HG03439 (cell line): ENCODE results near the gene GAB4.
A peak's percentile ranks its signal among the peaks of the same experiment; 100 is the strongest.
"Not testable (repeated sequence)": the region's sequence is repeated elsewhere in the genome, so short reads cannot be mapped to it uniquely, and the experiment has no call there.

Experiments
- ATAC-seq: cut with Tn5 transposase; IDR thresholded peaks from one replicate; pipeline ENCODE4 v1.9.1; 2021; ENCODE audit warnings: mild to moderate bottlenecking, moderate library complexity; ENCODE audit not compliant: unreplicated experiment

GAB4 gene

DNA sequence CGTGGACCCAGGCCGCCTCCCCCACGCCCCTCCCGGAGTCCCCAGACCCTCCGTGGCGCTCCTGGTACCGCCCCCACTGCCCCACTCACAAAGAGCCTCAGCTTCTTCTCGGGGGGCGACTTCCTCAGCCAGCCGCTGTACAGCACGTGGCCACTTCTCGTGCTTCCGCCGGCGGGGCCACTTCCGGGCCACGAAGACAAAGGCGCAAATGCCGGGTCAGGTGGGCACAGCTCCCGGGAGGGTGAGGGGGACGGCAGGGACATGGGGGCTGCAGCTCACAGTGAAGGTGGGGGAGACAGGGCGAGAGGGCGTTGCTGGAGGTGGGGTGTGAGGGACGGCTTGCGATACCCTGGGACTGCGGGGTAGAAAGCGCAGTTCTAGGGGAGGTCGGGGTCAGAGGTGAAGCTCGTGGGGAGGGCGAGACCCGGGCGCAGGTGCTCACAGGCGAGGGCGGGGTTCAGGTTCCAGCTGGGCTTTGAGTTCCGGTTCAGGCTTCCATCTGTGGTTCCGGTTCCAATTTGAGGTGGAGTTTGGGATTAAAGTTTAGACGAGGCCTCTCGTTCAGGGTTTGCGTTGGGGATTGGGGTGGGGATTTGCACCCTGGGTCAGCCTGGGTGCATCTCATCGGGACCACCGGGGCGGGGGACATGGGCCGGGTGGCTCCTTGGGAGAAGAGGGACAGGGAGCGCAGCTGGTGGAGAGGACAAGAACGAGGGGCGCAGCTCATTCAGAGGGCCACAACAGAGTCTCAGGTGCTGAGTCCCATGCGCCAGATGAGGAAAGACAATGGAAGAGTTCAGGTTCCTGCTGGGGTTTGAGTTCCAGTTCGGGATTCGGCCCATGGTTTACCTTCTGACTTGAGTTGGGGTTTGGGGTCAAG, at the start of gene GAB4:
Gene GAB4 (minus strand): TSS at position 371 of the 880 bp plus-strand sequence. CDS start 108 bp downstream, at position 263.
- no peak for ATAC-seq

- ATAC-seq = no peak
Observed at GRCh38 chr22:17056807-17057206, 48.8 kb upstream of the GAB4 start.

DNA sequence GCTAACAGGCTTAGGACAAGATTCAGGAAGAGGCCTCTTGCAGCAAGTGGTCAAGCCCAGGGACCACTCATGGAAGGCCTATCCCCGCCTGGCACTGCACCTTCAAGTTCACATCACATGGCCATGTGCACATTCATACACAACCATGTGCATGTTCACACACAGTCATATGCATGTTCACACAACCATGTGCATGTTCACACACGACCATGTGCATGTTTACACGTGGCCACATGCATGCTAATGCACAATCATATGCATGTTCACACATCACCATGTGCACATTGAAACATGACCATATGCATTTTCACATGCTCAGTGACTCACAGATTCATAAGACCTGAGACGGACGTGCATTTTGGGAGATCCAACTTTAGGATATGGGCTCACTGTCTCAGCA, 48.0 kb upstream of the GAB4 start:
- ATAC-seq = no peak

DNA sequence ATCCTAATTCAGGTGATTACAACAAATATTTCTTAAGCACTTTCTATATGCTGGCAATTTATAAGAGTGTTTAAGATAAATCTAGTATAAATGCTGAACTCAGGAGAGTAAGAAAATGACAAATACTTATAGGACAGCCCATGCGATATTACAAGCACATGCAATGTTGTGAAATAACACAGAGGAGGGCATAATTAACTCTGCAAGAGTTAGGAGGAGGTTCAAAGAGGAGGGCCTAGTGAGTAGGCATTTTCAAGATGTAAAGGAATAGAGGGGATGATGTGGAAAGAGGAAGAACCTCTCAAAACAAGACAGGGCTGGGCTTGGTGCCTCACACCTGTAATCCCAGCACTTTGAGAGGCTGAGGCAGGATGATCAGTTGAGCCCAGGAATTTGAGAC, 39.6 kb upstream of the GAB4 start:
- no peak for ATAC-seq

GRCh38 chr22:17046566-17047348, 38.7 kb upstream of the GAB4 start:
- ATAC-seq = no peak

- no peak for ATAC-seq
Observed at GRCh38 chr22:17043521-17043920, 35.5 kb upstream of the GAB4 start.

DNA sequence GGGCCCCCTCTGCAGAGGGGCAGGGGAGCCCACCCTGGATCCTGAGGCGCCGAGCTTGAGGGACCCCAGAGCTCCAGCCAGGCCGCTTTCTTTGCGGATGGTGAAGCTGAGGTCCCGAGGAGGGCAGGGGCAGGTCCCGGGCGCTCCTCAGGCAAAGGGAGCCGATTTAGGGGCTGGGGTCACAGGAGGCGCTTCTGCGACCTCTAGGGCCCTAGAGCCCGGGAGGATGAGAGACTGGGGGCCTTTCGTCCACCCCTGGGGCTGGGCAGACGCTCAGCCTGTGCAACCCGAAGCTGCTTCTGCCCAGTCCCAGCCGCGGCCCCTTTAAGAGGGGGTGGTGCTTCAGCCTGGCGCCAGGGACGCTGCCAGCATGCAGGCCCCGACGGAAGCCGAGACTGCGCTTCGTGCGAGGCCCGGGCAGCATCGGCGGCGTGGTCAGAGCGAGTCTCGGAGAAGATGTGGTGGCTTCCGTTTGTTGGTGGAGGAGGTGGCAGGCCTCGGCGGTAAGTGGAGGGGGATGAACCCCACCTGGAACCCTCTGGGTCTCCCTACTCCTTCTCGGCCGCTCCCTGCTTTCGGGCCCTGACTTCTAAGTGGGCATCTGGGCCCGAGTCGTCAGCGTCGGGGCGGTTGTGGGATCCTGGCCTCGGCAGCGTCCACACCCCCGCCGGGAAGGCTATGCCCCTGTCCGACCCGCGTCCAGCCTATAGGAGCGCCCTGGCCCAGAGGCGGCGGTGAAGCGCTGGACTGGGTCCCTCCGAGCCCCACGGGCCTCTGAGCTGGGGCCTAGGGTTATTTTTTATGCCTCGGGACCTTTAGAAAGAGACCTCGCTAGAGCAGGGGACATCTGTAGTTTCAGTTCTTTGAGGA, 29.1 kb upstream of the GAB4 start:
- ATAC-seq = peak; percentile 70

- peak; percentile 37 for ATAC-seq
Observed at GRCh38 chr22:17035976-17036841, 28.2 kb upstream of the GAB4 start.

GRCh38 chr22:17035246-17035645, 27.2 kb upstream of the GAB4 start:
- no peak for ATAC-seq

GRCh38 chr22:17034532-17034931, 26.5 kb upstream of the GAB4 start:
- not testable (repeated sequence) for ATAC-seq

GRCh38 chr22:17032277-17032676, 24.3 kb upstream of the GAB4 start:
- ATAC-seq = not testable (repeated sequence)

GRCh38 chr22:17024380-17024779, 16.4 kb upstream of the GAB4 start:
- not testable (repeated sequence) for ATAC-seq

GRCh38 chr22:17015552-17015951, 7.5 kb upstream of the GAB4 start:
- ATAC-seq = not testable (repeated sequence)

DNA sequence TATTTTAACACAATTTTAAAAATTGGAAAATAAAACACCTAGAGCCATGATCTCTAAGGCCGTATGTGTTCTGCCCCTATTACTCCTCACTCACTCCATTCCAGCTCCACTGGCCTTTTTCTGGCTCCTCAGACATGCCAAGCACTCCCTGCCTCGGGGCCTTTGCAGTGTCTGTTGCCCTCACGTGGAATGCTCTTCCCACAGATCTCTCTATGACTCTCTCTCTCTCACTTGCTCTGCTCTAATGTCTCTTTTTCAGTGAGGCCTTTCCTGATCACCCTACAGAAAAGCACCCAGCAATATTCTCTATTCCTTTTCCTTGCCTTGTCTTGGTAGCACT, 6.0 kb upstream of the GAB4 start:
- not testable (repeated sequence) for ATAC-seq

DNA sequence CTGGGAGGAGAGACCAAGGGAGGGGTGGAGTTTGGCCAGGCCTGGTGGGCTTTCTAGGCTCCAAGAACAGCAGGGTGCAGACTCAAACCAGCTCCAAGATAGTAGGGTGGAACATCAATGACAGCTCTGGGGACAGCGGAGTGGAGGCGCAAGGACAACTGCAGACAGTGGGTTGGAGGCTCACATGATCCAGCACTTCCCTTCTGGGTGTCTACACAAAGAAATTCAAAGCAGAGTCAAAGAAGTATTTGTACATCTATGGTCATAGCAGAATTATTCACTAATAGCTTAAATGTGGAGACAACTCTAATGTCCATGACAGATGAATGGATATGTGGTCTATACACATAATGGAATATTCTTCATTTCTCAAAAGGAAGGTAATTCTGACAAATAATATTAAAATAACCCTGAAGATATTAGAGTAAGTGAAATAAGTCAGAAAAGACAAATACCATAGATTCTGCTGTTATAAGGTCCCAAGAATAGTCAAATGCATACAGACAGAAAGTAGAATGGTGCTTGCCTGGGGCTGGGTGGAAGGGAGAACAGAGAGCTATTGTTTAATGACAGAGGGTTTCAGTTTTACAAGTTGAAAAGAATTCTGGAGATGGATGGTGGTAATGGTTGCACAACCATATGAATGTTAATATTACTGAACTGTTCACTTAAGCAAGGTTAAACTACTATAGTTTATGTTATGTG, 5.5 kb upstream of the GAB4 start:
- no peak for ATAC-seq

DNA sequence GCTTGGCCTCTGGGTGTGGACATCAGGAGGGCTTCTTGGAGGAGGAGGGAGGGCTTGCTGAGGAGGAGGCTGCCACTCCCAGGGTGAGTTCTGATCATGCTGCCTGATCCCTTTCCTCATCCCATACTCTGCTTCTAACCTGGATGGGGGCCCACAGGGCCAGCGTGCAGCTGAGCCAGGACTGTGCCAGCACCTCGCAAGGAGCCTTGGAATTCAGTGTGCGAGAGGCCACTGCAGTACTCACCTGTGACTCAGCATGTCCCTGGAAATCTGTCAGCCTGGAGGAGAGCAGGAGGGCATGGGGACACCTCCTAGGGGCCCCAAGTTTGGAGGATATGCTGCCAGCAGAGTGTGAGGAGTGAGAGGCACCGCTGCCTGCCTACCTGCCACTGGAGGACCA, 4.2 kb upstream of the GAB4 start:
- no peak for ATAC-seq

- ATAC-seq = no peak
Observed at GRCh38 chr22:17009640-17010291, 1.7 kb upstream of the GAB4 start.

DNA sequence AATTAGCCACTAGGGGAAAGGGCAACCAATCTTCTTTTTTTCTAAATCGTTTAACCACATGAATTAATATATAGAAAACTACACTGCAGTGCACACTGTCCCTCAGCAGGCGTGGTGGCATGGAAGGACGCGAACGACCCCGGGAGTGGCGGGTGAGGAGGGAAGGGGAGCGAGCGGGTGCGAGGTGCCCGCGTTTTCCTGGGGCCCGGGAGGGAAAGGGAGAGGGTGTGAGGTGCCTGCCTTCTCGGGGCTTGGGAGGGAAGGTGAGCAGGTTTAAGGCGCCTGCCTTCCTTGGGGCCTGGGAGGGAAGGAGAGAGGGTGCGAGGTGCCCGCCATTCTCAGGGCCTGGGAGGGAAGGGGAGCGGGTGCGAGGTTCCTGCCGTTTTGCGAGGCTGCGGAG, 765 bp downstream of the GAB4 start:
- no peak for ATAC-seq

DNA sequence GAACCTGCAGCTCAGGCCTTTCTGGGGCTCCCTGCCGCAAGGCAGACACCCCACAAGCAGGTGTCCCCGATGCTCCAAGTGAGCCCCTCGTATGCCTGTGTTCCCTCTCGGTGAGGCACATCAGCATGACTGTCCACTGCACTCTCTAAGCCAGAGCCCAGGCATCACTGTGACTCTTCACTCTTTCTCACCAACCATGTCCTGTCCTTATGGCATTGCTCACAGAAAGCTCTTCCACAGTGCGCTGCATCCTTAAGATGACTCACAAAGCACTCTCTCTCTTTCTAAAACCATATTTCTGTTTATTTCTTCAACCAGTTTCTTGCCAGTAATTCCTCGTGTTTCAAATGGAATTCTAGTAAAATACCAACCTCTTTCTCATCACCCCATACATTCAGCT, 18.1 kb downstream of the GAB4 start:
- ATAC-seq = no peak
